Activated gamma-delta T cell (primary cell): ENCODE measurements around the gene EPHA6.

Experiments
- DNase-seq: peaks from one replicate; lab custom pipeline; 2025; lab: John Stamatoyannopoulos, UW

Gene EPHA6

DNA sequence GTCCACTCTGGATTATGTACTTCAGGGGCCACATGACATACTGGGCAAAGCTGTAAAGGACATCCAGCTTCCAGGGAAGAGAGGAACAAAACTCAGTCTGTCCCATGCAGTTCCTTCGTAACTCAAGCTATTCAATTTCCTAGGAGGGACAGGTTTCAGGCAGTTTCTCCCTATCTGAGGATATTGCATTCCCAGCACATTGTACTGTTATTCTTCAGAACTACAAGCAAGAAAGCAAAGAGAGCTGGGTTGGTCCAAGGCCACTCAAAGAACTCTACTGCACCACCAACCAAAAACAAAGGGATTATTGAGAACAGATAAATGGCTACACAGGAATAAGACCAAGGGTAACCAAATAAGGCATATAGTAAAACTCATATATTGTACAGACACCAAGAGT is 832.5 kb downstream of the EPHA6 start:
- DNase-seq: no peak

DNA sequence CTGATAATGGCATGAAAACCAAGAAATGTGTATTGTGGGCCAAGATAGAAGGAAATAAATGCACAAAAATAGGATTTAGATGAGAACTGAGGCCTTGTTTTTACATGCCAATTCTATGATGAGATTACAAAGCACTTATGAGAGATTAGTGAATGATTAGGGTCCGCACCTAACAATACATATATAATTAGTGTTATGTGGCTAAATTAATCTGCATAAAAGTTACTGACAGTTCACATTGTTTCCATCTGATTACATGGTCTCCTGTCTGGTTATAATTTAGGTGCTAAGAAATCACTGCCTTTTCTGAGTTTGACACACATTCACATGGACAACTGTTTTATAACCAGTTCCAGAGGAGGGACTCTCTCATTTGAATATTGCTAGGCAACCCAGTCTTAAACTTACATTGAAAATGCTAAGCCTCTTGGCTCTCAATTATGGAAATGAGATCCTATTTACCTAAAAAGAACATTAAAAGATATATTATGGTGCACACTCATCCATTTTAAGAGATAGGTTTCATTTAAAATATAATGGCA is 833.1 kb downstream of the EPHA6 start:
- DNase-seq: no peak

GRCh38 chr3:97655971-97656370 is 841.6 kb downstream of the EPHA6 start:
- no peak for DNase-seq

GRCh38 chr3:97656638-97657037 is 842.2 kb downstream of the EPHA6 start:
- no peak for DNase-seq

- DNase-seq: no peak
Observed at GRCh38 chr3:97658668-97659285, 844.4 kb downstream of the EPHA6 start.

GRCh38 chr3:97662264-97662663 is 847.9 kb downstream of the EPHA6 start:
- DNase-seq: no peak

GRCh38 chr3:97662762-97663161 is 848.4 kb downstream of the EPHA6 start:
- DNase-seq: no peak

DNA sequence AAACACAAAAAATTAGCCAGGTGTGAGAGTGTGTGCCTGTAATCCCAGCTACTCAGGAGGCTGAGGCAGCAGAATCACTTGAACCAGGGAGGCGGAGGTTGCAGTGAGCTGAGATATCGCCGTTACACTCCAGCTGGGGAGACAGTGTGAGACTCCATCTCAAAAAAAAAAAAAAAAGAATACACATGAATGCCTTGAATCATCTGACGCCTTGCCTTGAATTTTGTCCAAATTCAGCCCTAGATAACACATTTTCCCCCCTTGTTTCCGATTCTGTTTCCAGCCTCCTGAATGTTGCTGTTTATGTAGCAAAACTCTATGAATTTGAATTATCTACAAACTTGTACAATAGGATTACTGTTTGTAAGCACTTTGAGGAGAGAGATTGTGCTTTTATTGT is 851.5 kb downstream of the EPHA6 start:
- no peak for DNase-seq

DNA sequence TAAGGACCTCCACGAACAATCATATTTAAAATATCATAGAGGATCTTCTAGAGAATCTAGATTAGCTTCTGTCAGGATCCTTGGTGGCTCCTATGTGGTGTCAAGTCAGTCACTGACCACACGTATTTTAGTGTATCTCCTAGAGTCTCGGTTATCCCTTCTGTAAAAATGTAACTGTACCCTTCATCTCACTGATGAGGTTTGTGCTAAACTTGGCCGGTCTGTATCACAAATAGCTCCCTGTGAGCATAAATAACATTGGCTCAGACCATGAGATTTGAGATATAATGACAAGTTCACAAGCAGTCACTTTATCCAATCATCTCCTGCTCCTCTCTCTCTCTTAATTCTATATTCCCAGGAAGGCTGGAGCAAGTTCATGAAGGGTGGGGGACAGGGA is 856.6 kb downstream of the EPHA6 start:
- DNase-seq: no peak

DNA sequence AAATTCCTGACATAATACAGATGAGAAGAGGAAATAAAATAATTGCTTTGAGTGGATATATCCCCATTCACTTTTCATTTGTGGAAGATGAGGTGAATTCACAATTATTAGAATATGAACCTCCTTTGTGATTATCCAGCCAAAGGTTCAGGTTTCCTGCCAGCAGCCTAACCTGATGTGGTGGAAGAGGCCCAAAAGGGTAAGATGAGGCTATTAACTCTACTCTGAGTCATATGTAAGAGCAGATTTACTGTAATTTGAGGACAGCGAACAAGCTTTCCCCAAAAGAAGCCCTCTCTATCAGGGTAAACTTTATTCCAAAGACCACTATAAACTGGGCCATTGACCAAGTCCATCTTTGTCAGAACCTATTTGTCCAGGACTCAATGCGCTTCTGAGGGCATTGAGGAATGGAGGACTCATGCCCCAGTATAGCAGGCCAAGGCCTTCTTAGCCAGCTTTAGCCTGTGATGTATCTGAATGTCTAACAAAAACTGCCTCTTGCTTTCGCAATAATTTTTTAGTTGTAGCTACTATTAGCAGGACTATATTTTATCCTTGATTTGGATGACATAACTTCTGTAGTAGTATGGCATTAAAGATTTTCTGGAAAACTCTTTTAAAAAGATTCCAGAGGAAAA is 859.1 kb downstream of the EPHA6 start:
- no peak for DNase-seq

- no peak for DNase-seq
Observed at GRCh38 chr3:97674461-97674860, 860.1 kb downstream of the EPHA6 start.

GRCh38 chr3:97680210-97680609 is 865.8 kb downstream of the EPHA6 start:
- no peak for DNase-seq

GRCh38 chr3:97680696-97681095 is 866.3 kb downstream of the EPHA6 start:
- no peak for DNase-seq

GRCh38 chr3:97684490-97684889 is 870.1 kb downstream of the EPHA6 start:
- no peak for DNase-seq

DNA sequence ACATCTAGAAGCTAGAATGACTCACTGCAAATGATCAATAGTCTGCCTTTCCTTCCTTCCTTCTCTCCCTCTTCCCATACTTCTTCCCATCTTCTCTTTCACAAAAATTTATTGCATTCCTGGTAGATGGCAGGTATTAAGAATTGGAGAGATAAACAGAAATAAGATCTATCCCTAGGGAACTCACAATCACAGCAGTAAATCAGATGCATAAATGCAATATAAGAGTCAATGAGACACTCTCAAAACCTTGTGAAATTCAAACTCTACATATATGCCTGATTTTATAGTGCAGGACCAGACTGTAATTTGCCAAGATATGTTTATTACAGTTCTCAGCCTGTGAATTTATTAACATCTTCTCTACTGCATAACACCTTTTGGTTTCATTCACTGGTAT is 871.9 kb downstream of the EPHA6 start:
- DNase-seq: no peak

DNA sequence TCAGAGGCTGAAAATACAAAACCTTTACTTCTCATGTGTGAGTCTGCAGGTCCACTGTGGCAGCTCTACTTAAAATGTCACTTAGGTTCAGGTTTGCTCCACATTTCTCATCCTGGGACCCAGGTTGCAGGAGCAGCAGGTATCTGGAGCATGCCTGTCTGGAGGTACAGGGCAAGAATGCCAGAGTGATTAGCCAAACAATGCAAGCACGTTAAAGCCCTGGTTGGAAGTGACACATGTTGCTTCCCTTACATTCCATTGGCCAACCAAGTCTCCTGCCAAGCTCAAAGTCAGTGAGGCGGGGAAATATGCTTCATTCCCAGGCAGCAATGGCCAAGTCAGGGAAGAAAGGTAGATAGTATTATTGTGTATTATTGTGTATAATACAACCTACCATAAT is 873.3 kb downstream of the EPHA6 start:
- no peak for DNase-seq

DNA sequence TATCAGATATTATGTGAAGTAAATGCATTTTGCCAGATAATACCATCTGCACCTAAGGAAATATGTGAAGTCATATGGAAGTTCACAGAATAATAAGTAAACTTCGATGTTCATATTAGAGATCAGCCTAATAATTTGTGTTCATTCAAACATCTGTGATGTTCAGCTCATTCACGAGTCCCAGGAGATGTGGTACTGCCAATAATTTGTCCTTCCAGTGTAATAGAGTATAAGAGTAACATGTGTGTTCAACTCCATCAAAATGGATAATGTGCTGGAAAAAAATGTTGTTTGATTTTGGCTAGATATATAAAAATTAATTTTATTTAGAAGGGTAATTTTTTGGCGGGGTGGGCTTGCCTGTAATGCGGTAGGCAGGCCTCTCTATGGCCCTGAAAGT is 874.7 kb downstream of the EPHA6 start:
- no peak for DNase-seq

- no peak for DNase-seq
Observed at GRCh38 chr3:97689962-97690361, 875.6 kb downstream of the EPHA6 start.

- DNase-seq: no peak
Observed at GRCh38 chr3:97691354-97691753, 877.0 kb downstream of the EPHA6 start.

DNA sequence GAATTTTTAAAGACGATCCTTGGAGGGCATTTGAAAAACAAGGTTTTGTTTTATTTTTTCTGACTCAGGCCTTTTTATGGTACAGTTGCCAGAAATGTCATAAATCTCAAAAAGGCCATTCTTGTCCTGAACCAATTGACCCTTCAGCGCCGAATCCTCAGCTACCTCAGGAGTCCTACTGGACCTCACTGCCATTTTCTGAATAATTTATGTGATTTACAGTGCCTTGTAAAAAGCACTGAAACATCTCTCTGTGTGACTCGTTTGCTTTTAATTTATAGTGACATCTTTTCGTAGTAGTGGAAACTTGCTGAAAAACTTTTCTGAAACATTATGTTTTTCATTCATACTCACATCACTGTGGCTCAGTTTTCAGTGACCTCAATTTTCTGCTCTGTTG is 878.0 kb downstream of the EPHA6 start:
- DNase-seq: no peak

DNA sequence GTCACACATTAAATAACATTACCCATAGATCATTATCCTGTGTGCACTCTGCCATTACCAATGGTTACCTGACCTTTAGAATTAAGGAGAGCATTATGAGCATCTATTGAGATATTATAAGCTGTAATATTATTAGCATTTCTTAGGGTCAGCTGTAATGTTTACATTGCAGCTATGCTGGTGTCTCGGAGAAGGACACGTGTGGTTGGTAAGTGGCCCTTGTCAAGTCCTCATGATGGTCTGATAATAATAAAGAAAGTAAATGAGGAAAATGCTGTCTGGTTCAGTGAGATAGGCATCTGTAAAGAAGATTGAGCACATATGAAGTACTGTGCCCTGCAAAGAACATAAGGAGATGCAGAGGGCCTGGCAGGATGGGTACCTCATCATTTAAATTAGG is 878.4 kb downstream of the EPHA6 start:
- no peak for DNase-seq

GRCh38 chr3:97694876-97695275 is 880.5 kb downstream of the EPHA6 start:
- no peak for DNase-seq

- no peak for DNase-seq
Observed at GRCh38 chr3:97698691-97699090, 884.3 kb downstream of the EPHA6 start.

GRCh38 chr3:97699889-97700288 is 885.5 kb downstream of the EPHA6 start:
- no peak for DNase-seq
